Measurements from ENCODE around the gene BAIAP3. TPM values are rescaled to one million over a fixed set of nuclear protein-coding genes. Genes with fewer than 3 reads are reported as not detected.

Gene BAIAP3
- total and polyA plus RNA-seq, 2 of the 8 experiments (the other 6 are each of a cell fraction or from before 2014, with no cell fraction given), result 2.9 to 6.8 TPM

GRCh38 chr16:1390239-1390779 is 56.9 kb downstream of the BAIAP3 start (continued):
- TF ChIP-seq CREB1 (IDR thresholded peaks at IDR 0.05), result no peak
